ENCODE results near the gene PMAIP1. TPM values are rescaled to one million over a fixed set of nuclear protein-coding genes. Genes with fewer than 3 reads are reported as not detected.

Gene PMAIP1
- total and polyA plus RNA-seq, 9 of the 15 experiments (the other 6 are each of a cell fraction or from before 2014, with no cell fraction given) = 8.0 to 22.9 (median 14.9) TPM

DNA sequence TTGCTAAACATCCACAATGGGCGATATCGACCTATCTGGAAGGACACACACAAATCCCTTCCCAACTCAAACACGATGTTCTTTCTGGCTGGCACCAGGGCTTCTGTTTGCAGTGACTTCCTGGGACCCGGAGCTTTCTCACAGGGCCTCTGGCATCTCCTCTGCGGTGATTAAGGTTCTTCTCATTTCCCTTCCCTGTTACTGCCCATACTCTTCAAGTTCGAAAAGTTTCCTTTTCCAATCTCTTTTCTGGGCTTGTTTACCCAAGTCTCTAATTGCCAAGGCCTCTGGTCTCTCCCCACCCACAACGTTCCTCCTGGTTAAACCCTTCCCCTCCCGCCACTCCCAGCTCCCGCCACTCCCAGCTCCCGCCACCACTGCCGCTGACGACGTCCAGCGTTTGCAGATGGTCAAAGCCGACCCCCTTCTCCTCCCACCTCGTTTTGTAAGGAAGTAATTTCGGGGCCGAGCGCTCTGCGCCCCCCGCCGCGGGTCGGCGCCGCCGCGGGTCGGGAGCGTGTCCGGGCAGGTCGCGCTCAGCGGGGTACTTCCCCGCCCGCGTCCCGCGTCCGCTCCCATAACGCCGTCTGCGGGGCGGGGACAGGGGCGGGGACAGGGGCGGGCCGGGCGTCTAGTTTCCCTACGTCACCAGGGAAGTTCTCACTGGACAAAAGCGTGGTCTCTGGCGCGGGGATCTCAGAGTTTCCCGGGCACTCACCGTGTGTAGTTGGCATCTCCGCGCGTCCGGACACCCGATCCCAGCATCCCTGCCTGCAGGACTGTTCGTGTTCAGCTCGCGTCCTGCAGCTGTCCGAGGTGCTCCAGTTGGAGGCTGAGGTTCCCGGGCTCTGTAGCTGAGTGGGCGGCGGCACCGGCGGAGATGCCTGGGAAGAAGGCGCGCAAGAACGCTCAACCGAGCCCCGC, at the start of gene PMAIP1 (continued):
- no peak for TF ChIP-seq PRMT5 (CRISPR knock-in tag; IDR thresholded peaks at IDR 0.05)
- no peak for TF ChIP-seq TRIM28 (IDR thresholded peaks at IDR 0.05)
- no peak for TF ChIP-seq HNRNPK (IDR thresholded peaks at IDR 0.05; ENCODE audit: low read depth, low read length, poor library complexity, severe bottlenecking)
- TF ChIP-seq POU5F1 (IDR thresholded peaks at IDR 0.05; ENCODE audit: borderline replicate concordance, low read depth, low read length, partially characterized antibody) = no peak
- TF ChIP-seq ZNF212 (CRISPR knock-in tag; IDR thresholded peaks at IDR 0.05) = no peak
- peak; percentile 67; the same call in 1 of the 2 replicates for TF ChIP-seq PML (IDR thresholded peaks at IDR 0.05; ENCODE audit: low read length)
- TF ChIP-seq CEBPB (tag; IDR thresholded peaks at IDR 0.05) = no peak
- no peak for TF ChIP-seq SMARCE1 (IDR thresholded peaks at IDR 0.05)
- no peak for TF ChIP-seq HNRNPH1 (optimal IDR thresholded peaks at IDR 0.05; ENCODE audit: low read depth, low read length)
- TF ChIP-seq ZNF165 (CRISPR knock-in tag; IDR thresholded peaks at IDR 0.05; ENCODE audit: borderline replicate concordance) = no peak
- TF ChIP-seq KLF6 (CRISPR knock-in tag; IDR thresholded peaks at IDR 0.05; ENCODE audit: borderline replicate concordance) = no peak
- TF ChIP-seq, protein P1, sequence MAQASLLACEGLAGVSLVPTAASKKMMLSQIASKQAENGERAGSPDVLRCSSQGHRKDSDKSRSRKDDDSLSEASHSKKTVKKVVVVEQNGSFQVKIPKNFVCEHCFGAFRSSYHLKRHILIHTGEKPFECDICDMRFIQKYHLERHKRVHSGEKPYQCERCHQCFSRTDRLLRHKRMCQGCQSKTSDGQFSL (CRISPR knock-in tag; IDR thresholded peaks at IDR 0.05) = no peak
- TF ChIP-seq, protein P1 (tag; IDR thresholded peaks at IDR 0.05) = no peak
- TF ChIP-seq, protein P2, sequence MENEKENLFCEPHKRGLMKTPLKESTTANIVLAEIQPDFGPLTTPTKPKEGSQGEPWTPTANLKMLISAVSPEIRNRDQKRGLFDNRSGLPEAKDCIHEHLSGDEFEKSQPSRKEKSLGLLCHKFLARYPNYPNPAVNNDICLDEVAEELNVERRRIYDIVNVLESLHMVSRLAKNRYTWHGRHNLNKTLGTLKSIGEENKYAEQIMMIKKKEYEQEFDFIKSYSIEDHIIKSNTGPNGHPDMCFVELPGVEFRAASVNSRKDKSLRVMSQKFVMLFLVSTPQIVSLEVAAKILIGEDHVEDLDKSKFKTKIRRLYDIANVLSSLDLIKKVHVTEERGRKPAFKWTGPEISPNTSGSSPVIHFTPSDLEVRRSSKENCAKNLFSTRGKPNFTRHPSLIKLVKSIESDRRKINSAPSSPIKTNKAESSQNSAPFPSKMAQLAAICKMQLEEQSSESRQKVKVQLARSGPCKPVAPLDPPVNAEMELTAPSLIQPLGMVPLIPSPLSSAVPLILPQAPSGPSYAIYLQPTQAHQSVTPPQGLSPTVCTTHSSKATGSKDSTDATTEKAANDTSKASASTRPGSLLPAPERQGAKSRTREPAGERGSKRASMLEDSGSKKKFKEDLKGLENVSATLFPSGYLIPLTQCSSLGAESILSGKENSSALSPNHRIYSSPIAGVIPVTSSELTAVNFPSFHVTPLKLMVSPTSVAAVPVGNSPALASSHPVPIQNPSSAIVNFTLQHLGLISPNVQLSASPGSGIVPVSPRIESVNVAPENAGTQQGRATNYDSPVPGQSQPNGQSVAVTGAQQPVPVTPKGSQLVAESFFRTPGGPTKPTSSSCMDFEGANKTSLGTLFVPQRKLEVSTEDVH (IDR thresholded peaks at IDR 0.05; ENCODE audit: low read depth, partially characterized antibody) = peak; percentile 77
- 0 out of 2 replicates have a peak, but pooled peaks have one; percentile 55 for TF ChIP-seq FOXP1 (CRISPR knock-in tag; IDR thresholded peaks at IDR 0.05)
- TF ChIP-seq, protein P3, sequence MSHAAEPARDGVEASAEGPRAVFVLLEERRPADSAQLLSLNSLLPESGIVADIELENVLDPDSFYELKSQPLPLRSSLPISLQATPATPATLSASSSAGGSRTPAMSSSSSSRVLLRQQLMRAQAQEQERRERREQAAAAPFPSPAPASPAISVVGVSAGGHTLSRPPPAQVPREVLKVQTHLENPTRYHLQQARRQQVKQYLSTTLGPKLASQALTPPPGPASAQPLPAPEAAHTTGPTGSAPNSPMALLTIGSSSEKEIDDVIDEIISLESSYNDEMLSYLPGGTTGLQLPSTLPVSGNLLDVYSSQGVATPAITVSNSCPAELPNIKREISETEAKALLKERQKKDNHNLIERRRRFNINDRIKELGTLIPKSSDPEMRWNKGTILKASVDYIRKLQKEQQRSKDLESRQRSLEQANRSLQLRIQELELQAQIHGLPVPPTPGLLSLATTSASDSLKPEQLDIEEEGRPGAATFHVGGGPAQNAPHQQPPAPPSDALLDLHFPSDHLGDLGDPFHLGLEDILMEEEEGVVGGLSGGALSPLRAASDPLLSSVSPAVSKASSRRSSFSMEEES (CRISPR knock-in tag; IDR thresholded peaks at IDR 0.05) = no peak
- TF ChIP-seq ZNF766 (CRISPR knock-in tag; conservative IDR thresholded peaks at IDR 0.05) = no peak
- TF ChIP-seq BRF1 (IDR thresholded peaks at IDR 0.05; ENCODE audit: borderline replicate concordance, extremely low read depth, insufficient read length) = no peak
- TF ChIP-seq, protein P4, sequence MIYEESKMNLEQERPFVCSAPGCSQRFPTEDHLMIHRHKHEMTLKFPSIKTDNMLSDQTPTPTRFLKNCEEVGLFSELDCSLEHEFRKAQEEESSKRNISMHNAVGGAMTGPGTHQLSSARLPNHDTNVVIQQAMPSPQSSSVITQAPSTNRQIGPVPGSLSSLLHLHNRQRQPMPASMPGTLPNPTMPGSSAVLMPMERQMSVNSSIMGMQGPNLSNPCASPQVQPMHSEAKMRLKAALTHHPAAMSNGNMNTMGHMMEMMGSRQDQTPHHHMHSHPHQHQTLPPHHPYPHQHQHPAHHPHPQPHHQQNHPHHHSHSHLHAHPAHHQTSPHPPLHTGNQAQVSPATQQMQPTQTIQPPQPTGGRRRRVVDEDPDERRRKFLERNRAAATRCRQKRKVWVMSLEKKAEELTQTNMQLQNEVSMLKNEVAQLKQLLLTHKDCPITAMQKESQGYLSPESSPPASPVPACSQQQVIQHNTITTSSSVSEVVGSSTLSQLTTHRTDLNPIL (CRISPR knock-in tag; IDR thresholded peaks at IDR 0.05) = no peak
- TF ChIP-seq, protein P5, sequence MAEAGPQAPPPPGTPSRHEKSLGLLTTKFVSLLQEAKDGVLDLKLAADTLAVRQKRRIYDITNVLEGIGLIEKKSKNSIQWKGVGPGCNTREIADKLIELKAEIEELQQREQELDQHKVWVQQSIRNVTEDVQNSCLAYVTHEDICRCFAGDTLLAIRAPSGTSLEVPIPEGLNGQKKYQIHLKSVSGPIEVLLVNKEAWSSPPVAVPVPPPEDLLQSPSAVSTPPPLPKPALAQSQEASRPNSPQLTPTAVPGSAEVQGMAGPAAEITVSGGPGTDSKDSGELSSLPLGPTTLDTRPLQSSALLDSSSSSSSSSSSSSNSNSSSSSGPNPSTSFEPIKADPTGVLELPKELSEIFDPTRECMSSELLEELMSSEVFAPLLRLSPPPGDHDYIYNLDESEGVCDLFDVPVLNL (CRISPR knock-in tag; IDR thresholded peaks at IDR 0.05; ENCODE audit: low read depth) = no peak
